BLaER1 treated with 17β-estradiol and CSF1 and Interleukin-3, amounts not matched to agents 10 nM and 100 nM (cell line): ENCODE data around the gene ZNF628.

Source experiments
- H3K27ac ChIP-seq, 11 experiments: shearing (Covaris generic); formaldehyde crosslinking; 2 replicates each; pipeline ENCODE4 v1.8.1; 2022
- H3K27me3 ChIP-seq, 11 experiments: shearing (Covaris generic); formaldehyde crosslinking; 2 replicates each; pipeline ENCODE4 v1.8.1; 2022
- H3K36me3 ChIP-seq, 11 experiments: shearing (Covaris generic); formaldehyde crosslinking; 2 replicates each; pipeline ENCODE4 v1.8.1; 2022
- H3K4me1 ChIP-seq, 10 experiments: shearing (Covaris generic); formaldehyde crosslinking; 2 replicates each; pipeline ENCODE4 v1.8.1; 2022
- H3K4me2 ChIP-seq, 11 experiments: shearing (Covaris generic); formaldehyde crosslinking; 2 replicates each; pipeline ENCODE4 v1.8.1; 2022
- H3K4me3 ChIP-seq, 10 experiments: shearing (Covaris generic); formaldehyde crosslinking; 2 replicates each; pipeline ENCODE4 v1.8.1; 2022
- H3K9ac ChIP-seq, 11 experiments: shearing (Covaris generic); formaldehyde crosslinking; 2 replicates each; pipeline ENCODE4 v1.8.1; 2022
- H3K9me3 ChIP-seq, 11 experiments: shearing (Covaris generic); formaldehyde crosslinking; replicated peaks in 1 of 11; 2 replicates each; pipeline ENCODE4 v1.8.1; 2022
- H4K20me1 ChIP-seq, 11 experiments: shearing (Covaris generic); formaldehyde crosslinking; 2 replicates each; pipeline ENCODE4 v1.8.1; 2022
- Cebpa-rat ChIP-seq, 11 experiments: shearing (Covaris generic); IDR thresholded peaks; 2 replicates each; pipeline ENCODE4 v1.8.1; 2022

Gene ZNF628

GRCh38 chr19:55452749-55453346 lies 23.6 kb upstream of the ZNF628 start:
- no peak overlapping the region for H3K27ac ChIP-seq
- peak overlapping the region in 3 of 11 experiments; percentile 44 to 63 (median 59); a peak in 3 of 22 replicates for H3K9ac ChIP-seq
- H3K27me3 ChIP-seq = peaks cover 43 to 65% (median 59%) of the 10 kb centered on the region in 11 experiments
- H3K4me2 ChIP-seq = peak overlapping the region; percentile 80 to 96 (median 90)
- H3K9me3 ChIP-seq = peaks cover 0 to 9% (median 0%) of the 10 kb centered on the region in 11 experiments; a peak in 6 of 22 replicates
- peaks cover 0 to 65% (median 54%) of the 10 kb centered on the region in 11 experiments; a peak in 21 of 22 replicates for H4K20me1 ChIP-seq
- H3K4me3 ChIP-seq = peak overlapping the region; percentile 8 to 63 (median 54); a peak in 18 of 20 replicates
- peaks cover 8 to 19% (median 13%) of the 10 kb centered on the region in 10 experiments; a peak in 19 of 20 replicates for H3K4me1 ChIP-seq
- TF ChIP-seq Cebpa-rat (IDR thresholded peaks at IDR 0.05) = no peak
- peaks cover 10 to 37% (median 24%) of the 10 kb centered on the region in 11 experiments; a peak in 19 of 22 replicates for H3K36me3 ChIP-seq

- H3K9me3 ChIP-seq = peaks cover 0 to 9% (median 0%) of the 10 kb centered on the region in 11 experiments; a peak in 6 of 22 replicates
- peaks cover 13 to 28% (median 16%) of the 10 kb centered on the region in 10 experiments; a peak in 19 of 20 replicates for H3K4me1 ChIP-seq
- H3K4me3 ChIP-seq = no peak overlapping the region
- peaks cover 10 to 37% (median 24%) of the 10 kb centered on the region in 11 experiments; a peak in 19 of 22 replicates for H3K36me3 ChIP-seq
- no peak overlapping the region for H3K9ac ChIP-seq
- H4K20me1 ChIP-seq = peaks cover 0 to 74% (median 63%) of the 10 kb centered on the region in 11 experiments; a peak in 21 of 22 replicates
- no peak overlapping the region for H3K27ac ChIP-seq
- peak overlapping the region in 1 of 11 experiments; percentile 95; a peak in 1 of 22 replicates for H3K4me2 ChIP-seq
- H3K27me3 ChIP-seq = peaks cover 41 to 58% (median 52%) of the 10 kb centered on the region in 11 experiments
- TF ChIP-seq Cebpa-rat (IDR thresholded peaks at IDR 0.05) = no peak
These were observed 22.7 kb upstream of the ZNF628 start for GRCh38 chr19:55453511-55454260.

- Histone ChIP-seq H3K27ac (no peak overlapping the region), H3K27me3 (peaks cover 33 to 46% (median 41%) of the 10 kb centered on the region in 11 experiments), H3K9ac (no peak overlapping the region), H3K36me3 (peaks cover 10 to 37% (median 24%) of the 10 kb centered on the region in 11 experiments; a peak in 19 of 22 replicates), H3K4me3 (no peak overlapping the region), H3K4me1 (peaks cover 18 to 39% (median 26%) of the 10 kb centered on the region in 10 experiments), H4K20me1 (peaks cover 8 to 85% (median 74%) of the 10 kb centered on the region in 11 experiments; a peak in 21 of 22 replicates), H3K4me2 (no peak overlapping the region), H3K9me3 (peaks cover 0 to 9% (median 0%) of the 10 kb centered on the region in 11 experiments; a peak in 6 of 22 replicates)
- TF ChIP-seq Cebpa-rat (IDR thresholded peaks at IDR 0.05) = no peak
These were observed 21.6 kb upstream of the ZNF628 start for GRCh38 chr19:55454787-55455243.

GRCh38 chr19:55455576-55456235 lies 20.7 kb upstream of the ZNF628 start:
- H3K4me1 ChIP-seq = peaks cover 27 to 48% (median 35%) of the 10 kb centered on the region in 10 experiments
- H3K27ac ChIP-seq = no peak overlapping the region
- peaks cover 0 to 9% (median 0%) of the 10 kb centered on the region in 11 experiments; a peak in 6 of 22 replicates for H3K9me3 ChIP-seq
- no peak overlapping the region for H3K9ac ChIP-seq
- H3K27me3 ChIP-seq = peaks cover 25 to 38% (median 32%) of the 10 kb centered on the region in 11 experiments
- no peak for TF ChIP-seq Cebpa-rat (IDR thresholded peaks at IDR 0.05)
- peaks cover 10 to 37% (median 24%) of the 10 kb centered on the region in 11 experiments; a peak in 19 of 22 replicates for H3K36me3 ChIP-seq
- peaks cover 13 to 91% (median 82%) of the 10 kb centered on the region in 11 experiments; a peak in 21 of 22 replicates for H4K20me1 ChIP-seq
- no peak overlapping the region for H3K4me2 ChIP-seq
- no peak overlapping the region for H3K4me3 ChIP-seq

- Histone ChIP-seq H3K4me3 (no peak overlapping the region), H3K4me1 (peaks cover 32 to 53% (median 41%) of the 10 kb centered on the region in 10 experiments), H3K9me3 (peaks cover 0 to 9% (median 0%) of the 10 kb centered on the region in 11 experiments; a peak in 6 of 22 replicates), H4K20me1 (peaks cover 13 to 94% (median 84%) of the 10 kb centered on the region in 11 experiments; a peak in 21 of 22 replicates), H3K4me2 (no peak overlapping the region), H3K27ac (no peak overlapping the region), H3K36me3 (peaks cover 10 to 37% (median 24%) of the 10 kb centered on the region in 11 experiments; a peak in 19 of 22 replicates), H3K27me3 (peaks cover 20 to 31% (median 26%) of the 10 kb centered on the region in 11 experiments), H3K9ac (no peak overlapping the region; a peak in 1 of 22 replicates)
- TF ChIP-seq Cebpa-rat (IDR thresholded peaks at IDR 0.05) = no peak
These were observed 20.1 kb upstream of the ZNF628 start for GRCh38 chr19:55456347-55456746.

- Histone ChIP-seq H3K4me1 (peaks cover 27 to 48% (median 38%) of the 10 kb centered on the region in 10 experiments), H3K4me3 (no peak overlapping the region), H4K20me1 (peaks cover 13 to 81% (median 76%) of the 10 kb centered on the region in 11 experiments; a peak in 21 of 22 replicates), H3K27ac (no peak overlapping the region), H3K36me3 (peaks cover 10 to 37% (median 24%) of the 10 kb centered on the region in 11 experiments; a peak in 19 of 22 replicates), H3K9ac (peak overlapping the region in 1 of 11 experiments; percentile 3; a peak in 1 of 22 replicates), H3K4me2 (peak overlapping the region in 3 of 11 experiments; percentile 1 to 11 (median 10); a peak in 3 of 22 replicates), H3K27me3 (peaks cover 4 to 16% (median 11%) of the 10 kb centered on the region in 11 experiments), H3K9me3 (peaks cover 0 to 6% (median 0%) of the 10 kb centered on the region in 11 experiments; a peak in 6 of 22 replicates)
- no peak for TF ChIP-seq Cebpa-rat (IDR thresholded peaks at IDR 0.05)
These were observed 18.5 kb upstream of the ZNF628 start for GRCh38 chr19:55457683-55458457.

GRCh38 chr19:55459551-55459949 lies 16.9 kb upstream of the ZNF628 start:
- no peak for TF ChIP-seq Cebpa-rat (IDR thresholded peaks at IDR 0.05)
- H3K9me3 ChIP-seq = no peaks in the 10 kb centered on the region
- H4K20me1 ChIP-seq = peaks cover 3 to 65% (median 60%) of the 10 kb centered on the region in 11 experiments; a peak in 20 of 22 replicates
- peak overlapping the region in 10 of 11 experiments; percentile 6 to 96 (median 40); a peak in 16 of 22 replicates for H3K9ac ChIP-seq
- H3K27me3 ChIP-seq = no peaks in the 10 kb centered on the region
- H3K4me1 ChIP-seq = peaks cover 27 to 58% (median 45%) of the 10 kb centered on the region in 10 experiments
- peak overlapping the region; percentile 84 to 99 (median 90) for H3K4me2 ChIP-seq
- 0 out of 20 replicates have a peak overlapping the region, but pooled peaks of 2 of the 10 experiments have one; percentile 91 to 92 for H3K4me3 ChIP-seq
- H3K27ac ChIP-seq = peak overlapping the region in 1 of 11 experiments; percentile 14; a peak in 1 of 22 replicates
- peaks cover 0 to 26% (median 16%) of the 10 kb centered on the region in 11 experiments; a peak in 18 of 22 replicates for H3K36me3 ChIP-seq
